Stimulated activated CD4-positive, alpha-beta T cell treated with anti-CD3 and anti-CD28 coated beads, TNF-alpha, amount 100 ng/mL, for 1 hour (primary cell): ENCODE data around the gene CENPM.

Experiments
- DNase-seq, 3 donors: peaks; one replicate each; pipeline ENCODE4 v3.0.0-alpha.2; 2020; ENCODE audit warnings: low read depth in 3 of 3, low spot score in 1 of 3

The CENPM gene

GRCh38 chr22:41946629-41947423 is at the start of gene CENPM:
Gene CENPM (minus strand): TSS chr22:41947152. CDS start chr22:41947076, 76 bp downstream.
- DNase-seq: peak; percentile 57 to 83 (median 62)

- no peak for DNase-seq
These were observed 48.3 kb upstream of the CENPM start for GRCh38 chr22:41995211-41995610.

- DNase-seq: no peak
These were observed 45.5 kb upstream of the CENPM start for GRCh38 chr22:41992496-41992895.

GRCh38 chr22:41991111-41991510 is 44.2 kb upstream of the CENPM start:
- no peak for DNase-seq

- DNase-seq: no peak
These were observed 42.3 kb upstream of the CENPM start for GRCh38 chr22:41989246-41989645.

GRCh38 chr22:41987276-41987675 is 40.3 kb upstream of the CENPM start:
- no peak for DNase-seq

- DNase-seq: no peak
These were observed 36.8 kb upstream of the CENPM start for GRCh38 chr22:41983513-41984405.

GRCh38 chr22:41982865-41983264 is 35.9 kb upstream of the CENPM start:
- DNase-seq: no peak

- DNase-seq: no peak
These were observed 32.7 kb upstream of the CENPM start for GRCh38 chr22:41979423-41980250.

GRCh38 chr22:41978732-41979131 is 31.8 kb upstream of the CENPM start:
- no peak for DNase-seq

GRCh38 chr22:41976961-41977566 is 30.1 kb upstream of the CENPM start:
- DNase-seq: no peak

- peak in 1 of 3 donors; percentile 33 for DNase-seq
These were observed 29.3 kb upstream of the CENPM start for GRCh38 chr22:41976070-41976901.

GRCh38 chr22:41975299-41976069 is 28.5 kb upstream of the CENPM start:
- no peak for DNase-seq

GRCh38 chr22:41974691-41975290 is 27.8 kb upstream of the CENPM start:
- DNase-seq: no peak

GRCh38 chr22:41971431-41971830 is 24.5 kb upstream of the CENPM start:
- no peak for DNase-seq

- DNase-seq: no peak
These were observed 23.6 kb upstream of the CENPM start for GRCh38 chr22:41970601-41971000.

GRCh38 chr22:41969110-41969646 is 22.2 kb upstream of the CENPM start, which contains the start of gene SEPTIN3:
Gene SEPTIN3 (plus strand): TSS chr22:41969443. CDS start chr22:41971493, 2,050 bp downstream.
- DNase-seq: no peak

GRCh38 chr22:41968601-41969000 is 21.6 kb upstream of the CENPM start:
- no peak for DNase-seq
